D721Med (cell line): Measurements from ENCODE around the gene MUC20.

Experiments used
- DNase-seq: peaks from one replicate; pipeline ENCODE4 v3.0.0; 2011; ENCODE audit warnings: low spot score; ENCODE audit not compliant: insufficient read length
- FAIRE-seq: peaks from 2 replicates; lab custom pipeline; 2011; peaks lifted over from hg19 to GRCh38; lab: Jason Lieb, UNC
- TF ChIP-seq, protein P1 (sequence below): IDR thresholded peaks from 2 replicates; pipeline ENCODE4 v1.5.1; 2012; ENCODE audit warnings: mild to moderate bottlenecking, control low read depth; ENCODE audit not compliant: insufficient read depth; ENCODE audit errors: missing control alignments

Gene MUC20

GRCh38 chr3:195750797-195751520, 30.2 kb downstream of the MUC20 start:
- DNase-seq = no peak
- FAIRE-seq = no peak
- TF ChIP-seq, protein P1, sequence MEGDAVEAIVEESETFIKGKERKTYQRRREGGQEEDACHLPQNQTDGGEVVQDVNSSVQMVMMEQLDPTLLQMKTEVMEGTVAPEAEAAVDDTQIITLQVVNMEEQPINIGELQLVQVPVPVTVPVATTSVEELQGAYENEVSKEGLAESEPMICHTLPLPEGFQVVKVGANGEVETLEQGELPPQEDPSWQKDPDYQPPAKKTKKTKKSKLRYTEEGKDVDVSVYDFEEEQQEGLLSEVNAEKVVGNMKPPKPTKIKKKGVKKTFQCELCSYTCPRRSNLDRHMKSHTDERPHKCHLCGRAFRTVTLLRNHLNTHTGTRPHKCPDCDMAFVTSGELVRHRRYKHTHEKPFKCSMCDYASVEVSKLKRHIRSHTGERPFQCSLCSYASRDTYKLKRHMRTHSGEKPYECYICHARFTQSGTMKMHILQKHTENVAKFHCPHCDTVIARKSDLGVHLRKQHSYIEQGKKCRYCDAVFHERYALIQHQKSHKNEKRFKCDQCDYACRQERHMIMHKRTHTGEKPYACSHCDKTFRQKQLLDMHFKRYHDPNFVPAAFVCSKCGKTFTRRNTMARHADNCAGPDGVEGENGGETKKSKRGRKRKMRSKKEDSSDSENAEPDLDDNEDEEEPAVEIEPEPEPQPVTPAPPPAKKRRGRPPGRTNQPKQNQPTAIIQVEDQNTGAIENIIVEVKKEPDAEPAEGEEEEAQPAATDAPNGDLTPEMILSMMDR = no peak

DNA sequence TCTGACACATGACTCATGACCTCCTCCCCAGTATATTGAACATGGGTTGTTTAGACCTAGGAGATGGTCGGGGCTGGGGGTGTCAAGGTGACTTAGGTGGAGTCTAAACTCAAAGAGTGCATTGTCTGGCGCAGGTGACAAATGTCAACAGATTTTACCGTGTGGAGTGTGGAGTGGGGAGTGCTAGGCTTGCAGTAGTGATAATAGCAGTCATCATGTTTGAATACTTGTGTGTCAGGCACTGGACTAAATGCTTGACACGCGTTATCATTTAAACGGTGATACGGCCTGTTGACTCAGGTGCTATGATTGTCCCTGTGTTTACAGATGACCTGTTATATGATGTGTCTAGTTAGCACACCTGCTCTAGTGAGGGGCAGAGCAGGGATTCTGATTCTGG, 30.8 kb downstream of the MUC20 start:
- DNase-seq (no peak), FAIRE-seq (no peak)

GRCh38 chr3:195752066-195752465, 31.3 kb downstream of the MUC20 start:
- FAIRE-seq = no peak
- DNase-seq = no peak
- TF ChIP-seq, protein P1 = no peak

More for the DNA sequence above, 30.8 kb downstream of the MUC20 start:
- TF ChIP-seq, protein P1 = no peak

DNA sequence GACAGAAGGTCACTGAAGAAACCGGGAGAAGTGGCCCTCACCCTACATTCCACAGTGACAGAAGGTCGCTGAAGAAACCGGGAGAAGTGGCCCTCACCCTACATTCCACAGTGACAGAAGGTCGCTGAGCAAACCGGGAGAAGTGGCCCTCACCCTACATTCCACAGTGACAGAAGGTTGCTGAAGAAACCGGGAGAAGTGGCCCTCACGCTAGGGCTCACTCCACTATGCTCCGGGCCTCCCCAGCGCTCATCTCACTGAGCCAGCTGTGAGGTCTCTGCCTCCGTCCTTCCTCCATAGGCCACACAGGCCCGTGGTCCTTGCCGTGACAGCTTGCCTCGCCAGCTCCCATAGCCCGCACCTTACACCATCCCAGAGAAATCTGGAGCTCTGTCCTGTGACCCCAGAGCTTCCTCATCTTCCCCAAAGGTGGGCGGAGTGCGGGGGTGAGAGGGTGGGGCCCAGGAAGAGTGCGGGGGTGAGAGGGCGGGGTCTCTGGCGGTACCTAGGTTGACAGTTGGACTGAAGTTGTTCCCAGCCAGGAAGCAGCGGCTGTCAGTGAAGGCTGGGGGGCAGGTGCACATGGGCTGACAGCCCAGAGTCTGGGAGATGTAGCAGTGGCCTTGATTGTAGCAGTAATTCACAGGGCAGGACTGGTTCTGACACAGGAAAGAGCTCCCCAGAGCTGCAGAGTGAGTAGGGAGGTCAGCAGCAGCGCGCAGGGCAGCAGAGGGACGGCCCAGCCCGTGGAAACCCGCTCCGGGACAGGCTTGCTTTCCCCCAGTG, 32.0 kb downstream of the MUC20 start:
- FAIRE-seq = no peak
- DNase-seq = no peak
- TF ChIP-seq, protein P1 = no peak

GRCh38 chr3:195753581-195753980, 32.8 kb downstream of the MUC20 start:
- DNase-seq (no peak), FAIRE-seq (no peak)
- TF ChIP-seq, protein P1 = no peak

- no peak for DNase-seq
- no peak for FAIRE-seq
- TF ChIP-seq, protein P1 = no peak
Observed at GRCh38 chr3:195754141-195754540, 33.4 kb downstream of the MUC20 start.
